HepG2 (cell line): ENCODE results near the gene GABRB1. TPM values are rescaled to one million over a fixed set of nuclear protein-coding genes. Genes with fewer than 3 reads are reported as not detected.
"Not testable (repeated sequence)": the region's sequence is repeated elsewhere in the genome, so short reads cannot be mapped to it uniquely, and the experiment has no call there.

ENCODE experiments used
- ATAC-seq: fragments of 200-7000 bp; cut with Tn5 transposase; 3 replicates; pipeline ENCODE4 v1.9.1; 2020; ENCODE audit warnings: mild to moderate bottlenecking, moderate library complexity
- BruUV-seq: library from RNA; stranded (reverse); fragments of 400-500 nt; replicated peaks from 2 replicates; lab custom pipeline; 2021; lab: Mats Ljungman, UMichigan
- CTCF ChIA-PET: fragments of 300-600 bp; formaldehyde crosslinking; extraction: SDS; loops from one replicate; lab custom pipeline; 2021; ENCODE audit warnings: low total read pairs, inconsistent platforms, low intra/inter-chr PET ratio; lab: Yijun Ruan, JAX
- POLR2A ChIA-PET: fragments of 350-600 bp; sonication (Branson Sonifier 250); formaldehyde crosslinking; loops from one replicate; lab custom pipeline; 2020; ENCODE audit warnings: antibody characterized with exemption, inconsistent platforms; lab: Yijun Ruan, JAX
- DNase-seq: peaks from one replicate; pipeline ENCODE4 v3.0.0-alpha.2; 2015; ENCODE audit warnings: low spot score
- FAIRE-seq: peaks from 3 replicates; lab custom pipeline; 2011; peaks lifted over from hg19 to GRCh38; lab: Jason Lieb, UNC
- H2AFZ ChIP-seq: one replicate; pipeline ENCODE4 v1.6.1; 2011; ENCODE audit warnings: low read length, inconsistent platforms
- H3K27ac ChIP-seq: fragments of 300-600 bp; 3 replicates; pipeline ENCODE4 v1.8.0; 2011; ENCODE audit warnings: mixed run types, mild to moderate bottlenecking, mixed read lengths, low read length, inconsistent platforms; ENCODE audit not compliant: insufficient read depth; ENCODE audit errors: extremely low read length
- H3K27me3 ChIP-seq, 2 experiments: fragments of 200-600 bp in 1 of 2; 2 replicates in 1 of 2; 3 replicates in 1 of 2; pipeline versions ENCODE4 v1.6.0 to v1.8.0; 2011; ENCODE audit warnings: low read length in 2 of 2, mild to moderate bottlenecking in 2 of 2, moderate library complexity in 2 of 2, inconsistent platforms in 1 of 2; ENCODE audit not compliant: insufficient read depth in 2 of 2, control insufficient read depth in 1 of 2
- H3K36me3 ChIP-seq, 2 experiments: fragments of 200-600 bp in 1 of 2; replicated peaks in 1 of 2; 2 replicates in 1 of 2; 3 replicates in 1 of 2; pipeline versions ENCODE4 v1.5.1 to v1.8.0; 2011; ENCODE audit warnings: low read length in 2 of 2, inconsistent platforms in 1 of 2; ENCODE audit not compliant: insufficient read depth in 2 of 2, control insufficient read depth in 1 of 2
- H3K4me1 ChIP-seq: 2 replicates; pipeline ENCODE4 v1.5.1; 2012; ENCODE audit warnings: low read length, inconsistent platforms; ENCODE audit not compliant: insufficient read depth
- H3K4me2 ChIP-seq: 2 replicates; pipeline ENCODE4 v1.6.0; 2011; ENCODE audit warnings: low read depth, low read length, inconsistent platforms
- H3K4me3 ChIP-seq, 3 experiments: fragments of 200-600 bp in 1 of 3; sonication (generic), shearing (Covaris generic) in 1 of 3; replicated peaks in 1 of 3; 2 replicates each; pipeline ENCODE4 v1.5.1; 2011 to 2016; ENCODE audit warnings: low read length in 3 of 3, inconsistent platforms in 2 of 3, low read depth in 2 of 3, mild to moderate bottlenecking in 2 of 3, control low read depth in 1 of 3, mixed read lengths in 1 of 3; ENCODE audit not compliant: insufficient read depth in 1 of 3
- H3K79me2 ChIP-seq: one replicate; pipeline ENCODE4 v1.6.1; 2011; ENCODE audit warnings: low read length, inconsistent platforms; ENCODE audit not compliant: insufficient read depth
- H3K9ac ChIP-seq: 2 replicates; pipeline ENCODE4 v1.6.0; 2011; ENCODE audit warnings: mild to moderate bottlenecking, low read depth, low read length, inconsistent platforms; ENCODE audit not compliant: insufficient read depth
- H3K9me3 ChIP-seq: 2 replicates; pipeline ENCODE4 v1.5.1; 2012; ENCODE audit warnings: mild to moderate bottlenecking, low read length
- H4K20me1 ChIP-seq: 2 replicates; pipeline ENCODE4 v1.6.0; 2011; ENCODE audit warnings: inconsistent platforms, mild to moderate bottlenecking, low read length, moderate library complexity; ENCODE audit not compliant: insufficient read depth
- ARNTL ChIP-seq: sonication (generic); formaldehyde crosslinking; IDR thresholded peaks from 2 replicates; pipeline ENCODE4 v1.4.0; 2020; ENCODE audit warnings: mild to moderate bottlenecking, missing genetic modification reagents
- KLF13 ChIP-seq: sonication (generic); formaldehyde crosslinking; IDR thresholded peaks from 2 replicates; pipeline ENCODE4 v1.4.0; 2020; ENCODE audit warnings: mild to moderate bottlenecking, missing genetic modification reagents
- NPAS2 ChIP-seq: sonication (generic); formaldehyde crosslinking; IDR thresholded peaks from 2 replicates; pipeline ENCODE4 v1.8.0; 2022; ENCODE audit warnings: mild to moderate bottlenecking, missing genetic modification reagents, borderline replicate concordance
- ZGPAT ChIP-seq: IDR thresholded peaks from 2 replicates; pipeline ENCODE4 v1.6.1; 2016; ENCODE audit warnings: mild to moderate bottlenecking
- ZNF256 ChIP-seq: sonication (generic); formaldehyde crosslinking; conservative IDR thresholded peaks from 2 replicates; pipeline ENCODE4 v1.4.0; 2020; ENCODE audit warnings: missing genetic modification reagents
- WGBS: methylation state at CpG from one replicate; pipeline ENCODE4 v1.1.6; 2017; ENCODE audit warnings: low lambda C conversion rate; 5-methylcytosine and 5-hydroxymethylcytosine counted together
- in situ Hi-C: cut with HindIII; loops from 2 replicates; pipeline ENCODE4 v1.10.0; 2017; ENCODE audit warnings: low pct_unique_long_range_greater_than_20kb; ENCODE audit not compliant: extremely low pct_ligation_motif_present
- intact Hi-C: fragments of 100-400 bp; cut with micrococcal nuclease; formaldehyde crosslinking; loops from one replicate; pipeline ENCODE4 v1.10.0; 2022; ENCODE audit not compliant: unreplicated experiment
- polyA plus RNA-seq, 8 experiments: library from polyadenylated mRNA; depleted of rRNA in 3 of 8; stranded (reverse) in 7 of 8; unstranded in 1 of 8; fragments of >200 nt; fragmentation: Illumina TruSeq in 4 of 8; extraction: Trizol in 4 of 8; gene quantifications; 2 replicates each; pipeline versions ENCODE4 v1.2.1 to v1.2.3, GENCODE V29; 2011 to 2016; ENCODE audit warnings: low read depth in 4 of 8, missing spikeins in 1 of 8, mixed read lengths in 1 of 8; ENCODE audit not compliant: insufficient read depth in 1 of 8
- total RNA-seq, 5 experiments: library from RNA; depleted of rRNA; stranded (reverse); fragments of >200 nt; fragmentation: Illumina TruSeq; extraction: Trizol; gene quantifications; 2 replicates each; pipeline ENCODE4 v1.2.3, GENCODE V29; 2016; ENCODE audit warnings: low read depth in 1 of 5

Gene GABRB1
- total and polyA plus RNA-seq, 2 of the 13 experiments (the other 11 are each of a cell fraction or from before 2014, with no cell fraction given) = not detected

GRCh38 chr4:47374477-47374876, 343.1 kb downstream of the GABRB1 start:
- no peak overlapping the region for H3K9ac ChIP-seq
- no peak overlapping the region for H3K4me2 ChIP-seq
- no peaks in the 10 kb centered on the region for H3K4me1 ChIP-seq
- FAIRE-seq (no peak), DNase-seq (no peak), ATAC-seq (no peak)
- H3K4me3 ChIP-seq = no peak overlapping the region
- H3K9me3 ChIP-seq = no peaks in the 10 kb centered on the region
- no TSS peak for BruUV-seq
- ChIA-PET POLR2A (no interaction called here), CTCF (no interaction called here)
- intact Hi-C loops = no loop called here
- TF ChIP-seq KLF13 (CRISPR knock-in tag) (no peak), ZNF256 (CRISPR knock-in tag) (no peak), NPAS2 (CRISPR knock-in tag) (no peak), ARNTL (CRISPR knock-in tag) (no peak), ZGPAT (no peak)
- H4K20me1 ChIP-seq = no peaks in the 10 kb centered on the region
- H2AFZ ChIP-seq = no peak overlapping the region
- no peaks in the 10 kb centered on the region for H3K79me2 ChIP-seq
- H3K27ac ChIP-seq = no peak overlapping the region
- H3K36me3 ChIP-seq = no peaks in the 10 kb centered on the region
- in situ Hi-C loops = no loop called here
- H3K27me3 ChIP-seq = no peaks in the 10 kb centered on the region
- 0% methylated on average over 1 of the region's 1 CpG for WGBS

GRCh38 chr4:47378021-47378530, 346.7 kb downstream of the GABRB1 start:
- H3K4me2 ChIP-seq, H3K27ac ChIP-seq, H3K79me2 ChIP-seq, H3K9ac ChIP-seq, POLR2A ChIA-PET, H3K27me3 ChIP-seq, H3K36me3 ChIP-seq, intact Hi-C loops, H3K4me1 ChIP-seq, H3K4me3 ChIP-seq, H2AFZ ChIP-seq, H3K9me3 ChIP-seq, ATAC-seq, H4K20me1 ChIP-seq, BruUV-seq, CTCF ChIA-PET, DNase-seq, FAIRE-seq: not testable (repeated sequence)
- in situ Hi-C loops = loop anchor here (25.0 kb wide), 1 partner anchor 516 kb away; no protein-coding TSS in a partner anchor
- 50% methylated on average over 2 of the region's 37 CpGs for WGBS
